ENCODE measurements around the gene VPS8.

The VPS8 gene

DNA sequence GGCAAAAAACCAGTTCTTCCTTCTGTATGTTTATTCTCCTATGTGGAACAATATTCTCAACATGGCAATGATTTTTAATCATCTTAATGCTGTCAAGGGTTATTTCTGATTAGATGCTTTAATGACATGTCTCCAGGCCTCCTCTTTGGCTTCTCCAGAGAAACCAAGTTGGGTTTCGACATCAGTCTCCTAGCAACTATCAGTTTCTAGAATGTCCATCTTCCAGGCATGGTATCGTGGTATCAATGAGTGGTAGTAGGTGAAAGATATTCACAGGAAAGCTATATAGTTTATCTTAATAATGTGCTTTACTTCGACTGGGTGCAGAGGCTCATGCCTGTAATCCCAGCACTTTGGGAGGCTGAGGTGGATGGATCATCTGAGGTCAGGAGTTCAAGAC, 212.4 kb downstream of the VPS8 start:
- Histone ChIP-seq H4K20me1 (ENCODE audit: insufficient read depth, low read length) (no peaks in the 10 kb centered on the region), H3K4me1 (ENCODE audit: insufficient read depth, low read length, severe bottlenecking) (peaks cover 5% of the 10 kb centered on the region), H3K79me2 (ENCODE audit: insufficient read depth, low read length) (no peaks in the 10 kb centered on the region), H3K9me2 (ENCODE audit: low read depth, low read length) (no peaks in the 10 kb centered on the region), H3K9ac (ENCODE audit: low read length) (no peak overlapping the region), H3F3A (ENCODE audit: insufficient read depth, low read length) (no peaks in the 10 kb centered on the region), H3K4me2 (ENCODE audit: low read length) (no peak overlapping the region), H3K27me3 (ENCODE audit: insufficient read depth, low read length) (no peaks in the 10 kb centered on the region), H3K36me3 (ENCODE audit: insufficient read depth, low read length) (0 out of 2 replicates have a peak, but pooled peaks cover 11% of the 10 kb centered on the region), H3K27ac (ENCODE audit: low read depth, low read length, poor library complexity, severe bottlenecking) (no peak overlapping the region), H3K4me3 (ENCODE audit: low read depth, low read length, poor library complexity, severe bottlenecking) (no peak overlapping the region), H2AFZ (ENCODE audit: low read length) (no peak overlapping the region), H3K9me3 (ENCODE audit: low read length) (peaks cover 3% of the 10 kb centered on the region; the same call in 1 of the 2 replicates)
- no peak for TF ChIP-seq EZH2 (IDR thresholded peaks at IDR 0.05; ENCODE audit: borderline replicate concordance, low read length)
- TF ChIP-seq, protein P1, sequence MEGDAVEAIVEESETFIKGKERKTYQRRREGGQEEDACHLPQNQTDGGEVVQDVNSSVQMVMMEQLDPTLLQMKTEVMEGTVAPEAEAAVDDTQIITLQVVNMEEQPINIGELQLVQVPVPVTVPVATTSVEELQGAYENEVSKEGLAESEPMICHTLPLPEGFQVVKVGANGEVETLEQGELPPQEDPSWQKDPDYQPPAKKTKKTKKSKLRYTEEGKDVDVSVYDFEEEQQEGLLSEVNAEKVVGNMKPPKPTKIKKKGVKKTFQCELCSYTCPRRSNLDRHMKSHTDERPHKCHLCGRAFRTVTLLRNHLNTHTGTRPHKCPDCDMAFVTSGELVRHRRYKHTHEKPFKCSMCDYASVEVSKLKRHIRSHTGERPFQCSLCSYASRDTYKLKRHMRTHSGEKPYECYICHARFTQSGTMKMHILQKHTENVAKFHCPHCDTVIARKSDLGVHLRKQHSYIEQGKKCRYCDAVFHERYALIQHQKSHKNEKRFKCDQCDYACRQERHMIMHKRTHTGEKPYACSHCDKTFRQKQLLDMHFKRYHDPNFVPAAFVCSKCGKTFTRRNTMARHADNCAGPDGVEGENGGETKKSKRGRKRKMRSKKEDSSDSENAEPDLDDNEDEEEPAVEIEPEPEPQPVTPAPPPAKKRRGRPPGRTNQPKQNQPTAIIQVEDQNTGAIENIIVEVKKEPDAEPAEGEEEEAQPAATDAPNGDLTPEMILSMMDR (IDR thresholded peaks at IDR 0.05; ENCODE audit: low read length) = no peak

DNA sequence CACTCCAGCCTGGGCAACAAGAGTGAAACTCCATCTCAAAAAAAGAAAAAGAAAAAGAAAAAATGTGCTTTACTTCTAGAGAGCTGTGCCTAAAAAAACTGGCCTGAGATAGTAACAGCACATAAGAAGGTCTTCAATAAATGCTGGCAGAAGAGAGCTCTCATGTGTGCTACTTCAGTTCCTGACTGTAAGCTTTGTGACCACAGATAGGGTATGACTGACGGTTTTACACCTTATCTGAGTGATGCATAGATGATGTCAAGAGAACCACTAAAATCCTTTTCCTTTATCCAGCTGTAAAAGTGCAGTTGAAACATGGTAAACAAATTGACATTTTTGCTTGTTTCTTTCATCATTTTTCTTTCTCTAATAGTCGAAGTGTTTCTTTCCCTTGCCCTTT, 213.0 kb downstream of the VPS8 start:
- Histone ChIP-seq H3K27me3 (ENCODE audit: insufficient read depth, low read length) (no peaks in the 10 kb centered on the region), H3K4me3 (ENCODE audit: low read depth, low read length, poor library complexity, severe bottlenecking) (no peak overlapping the region), H3K79me2 (ENCODE audit: insufficient read depth, low read length) (no peaks in the 10 kb centered on the region), H3K36me3 (ENCODE audit: insufficient read depth, low read length) (0 out of 2 replicates have a peak, but pooled peaks cover 9% of the 10 kb centered on the region), H3K4me1 (ENCODE audit: insufficient read depth, low read length, severe bottlenecking) (peaks cover 5% of the 10 kb centered on the region), H3K4me2 (ENCODE audit: low read length) (no peak overlapping the region), H4K20me1 (ENCODE audit: insufficient read depth, low read length) (no peaks in the 10 kb centered on the region), H3K27ac (ENCODE audit: low read depth, low read length, poor library complexity, severe bottlenecking) (no peak overlapping the region), H3K9me3 (ENCODE audit: low read length) (no peaks in the 10 kb centered on the region), H3F3A (ENCODE audit: insufficient read depth, low read length) (no peaks in the 10 kb centered on the region), H3K9me2 (ENCODE audit: low read depth, low read length) (no peaks in the 10 kb centered on the region), H3K9ac (ENCODE audit: low read length) (no peak overlapping the region), H2AFZ (ENCODE audit: low read length) (no peak overlapping the region)
- TF ChIP-seq, protein P1 (IDR thresholded peaks at IDR 0.05; ENCODE audit: low read length) = no peak
- no peak for TF ChIP-seq EZH2 (IDR thresholded peaks at IDR 0.05; ENCODE audit: borderline replicate concordance, low read length)

DNA sequence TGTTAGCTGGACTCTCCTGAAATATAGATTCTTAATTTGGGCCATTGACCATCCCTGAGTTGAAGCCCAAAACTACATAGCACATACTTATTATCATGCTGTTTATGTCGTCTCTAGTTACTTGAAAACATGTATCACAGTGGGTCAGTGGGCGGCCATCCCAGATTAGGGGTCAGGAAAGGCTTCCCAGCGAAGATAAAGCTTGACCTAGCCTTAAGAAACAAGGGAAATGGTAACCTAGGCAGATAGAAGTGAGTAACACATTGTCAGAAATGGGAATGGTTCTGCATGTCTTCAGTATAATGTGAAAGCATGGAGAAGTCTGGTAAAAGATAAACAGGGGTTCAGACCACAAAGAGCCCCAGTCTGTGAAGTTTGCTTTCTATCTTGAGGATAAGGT, 216.2 kb downstream of the VPS8 start:
- Histone ChIP-seq H3K27me3 (ENCODE audit: insufficient read depth, low read length) (no peaks in the 10 kb centered on the region), H3K4me1 (ENCODE audit: insufficient read depth, low read length, severe bottlenecking) (peaks cover 5% of the 10 kb centered on the region), H2AFZ (ENCODE audit: low read length) (no peak overlapping the region)

More for the DNA sequence above, 216.2 kb downstream of the VPS8 start:
- Histone ChIP-seq H3K9ac (ENCODE audit: low read length) (no peak overlapping the region), H3K27ac (ENCODE audit: low read depth, low read length, poor library complexity, severe bottlenecking) (no peak overlapping the region), H3K4me2 (ENCODE audit: low read length) (no peak overlapping the region), H3F3A (ENCODE audit: insufficient read depth, low read length) (no peaks in the 10 kb centered on the region), H4K20me1 (ENCODE audit: insufficient read depth, low read length) (no peaks in the 10 kb centered on the region), H3K9me3 (ENCODE audit: low read length) (no peaks in the 10 kb centered on the region), H3K79me2 (ENCODE audit: insufficient read depth, low read length) (no peaks in the 10 kb centered on the region), H3K9me2 (ENCODE audit: low read depth, low read length) (no peaks in the 10 kb centered on the region), H3K4me3 (ENCODE audit: low read depth, low read length, poor library complexity, severe bottlenecking) (no peak overlapping the region), H3K36me3 (ENCODE audit: insufficient read depth, low read length) (0 out of 2 replicates have a peak, but pooled peaks cover 9% of the 10 kb centered on the region)
- TF ChIP-seq, protein P1 (IDR thresholded peaks at IDR 0.05; ENCODE audit: low read length) = no peak
- TF ChIP-seq EZH2 (IDR thresholded peaks at IDR 0.05; ENCODE audit: borderline replicate concordance, low read length) = no peak

All from OCI-LY1 (cell line).